HG03139 (cell line): ENCODE data around the gene SLC6A5.

Experiments used
- ATAC-seq: cut with Tn5 transposase; IDR thresholded peaks from one replicate; pipeline ENCODE4 v1.9.1; 2021; ENCODE audit not compliant: unreplicated experiment

Gene SLC6A5

GRCh38 chr11:20618083-20618482 lies 18.7 kb downstream of the SLC6A5 start:
- no peak for ATAC-seq

- no peak for ATAC-seq
These were observed 21.6 kb downstream of the SLC6A5 start for GRCh38 chr11:20620988-20621387.

DNA sequence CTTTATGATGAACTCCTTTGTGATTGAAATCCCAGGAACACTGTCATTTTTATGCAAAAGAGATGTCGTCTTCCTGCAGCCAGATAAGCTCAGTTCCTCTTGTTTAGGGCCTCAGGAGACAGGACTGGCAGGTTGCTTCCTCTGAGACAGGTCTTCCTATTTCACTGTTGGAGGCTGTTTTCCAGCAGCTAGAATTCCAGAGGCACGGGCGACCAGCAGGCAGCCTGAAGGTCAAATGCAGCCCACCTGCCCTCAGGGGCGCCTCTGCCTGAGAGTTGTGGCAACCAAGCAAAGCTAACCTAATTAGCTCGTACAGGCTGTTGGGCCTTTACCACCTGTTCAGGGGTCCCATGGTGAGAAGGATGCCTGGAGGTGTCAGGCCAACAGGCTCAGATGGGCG lies 22.3 kb downstream of the SLC6A5 start:
- ATAC-seq = no peak

DNA sequence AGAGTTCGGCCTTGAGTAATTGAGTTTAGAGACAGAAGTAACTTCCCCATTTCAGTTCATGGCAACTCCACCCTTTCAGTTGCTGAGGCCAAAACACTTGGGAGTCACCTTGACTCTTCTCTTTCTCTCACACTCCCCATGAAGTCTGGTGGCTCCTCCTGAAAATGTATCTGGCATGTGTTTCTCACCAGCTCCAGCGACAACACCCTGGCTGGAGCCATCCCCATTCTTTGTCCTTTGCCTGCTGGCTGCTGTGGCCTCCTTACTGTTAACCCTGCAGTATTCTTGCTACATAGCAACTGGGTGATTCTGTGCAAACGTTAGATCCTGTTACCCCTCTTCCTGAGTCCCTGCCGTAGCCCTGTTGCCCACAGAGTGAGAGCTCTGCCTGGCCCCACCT lies 23.8 kb downstream of the SLC6A5 start:
- ATAC-seq = no peak

GRCh38 chr11:20626279-20626678 lies 26.9 kb downstream of the SLC6A5 start:
- ATAC-seq = no peak

- no peak for ATAC-seq
These were observed 27.6 kb downstream of the SLC6A5 start for GRCh38 chr11:20627026-20627425.

- no peak for ATAC-seq
These were observed 28.3 kb downstream of the SLC6A5 start for GRCh38 chr11:20627701-20628100.

GRCh38 chr11:20631519-20632168 lies 32.2 kb downstream of the SLC6A5 start:
- ATAC-seq = no peak

- no peak for ATAC-seq
These were observed 32.7 kb downstream of the SLC6A5 start for GRCh38 chr11:20632169-20632532.

DNA sequence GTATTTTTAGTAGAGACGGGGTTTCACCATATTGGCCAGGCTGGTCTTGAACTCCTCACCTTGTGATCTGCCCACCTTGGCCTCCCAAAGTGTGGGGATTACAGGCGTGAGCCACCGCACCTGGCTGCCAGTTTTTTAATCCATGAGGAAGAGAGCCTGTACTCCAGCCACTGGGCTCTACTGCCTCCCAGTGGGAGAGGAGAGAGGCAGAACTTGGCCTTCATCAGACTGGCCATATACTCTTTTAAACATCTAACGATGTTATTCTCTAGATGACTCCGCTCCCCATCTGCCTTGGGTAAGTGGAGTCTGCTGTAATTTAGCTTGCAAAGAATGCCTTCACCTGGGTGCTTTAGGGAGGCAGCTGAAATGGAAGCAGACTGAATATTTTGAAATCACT lies 34.6 kb downstream of the SLC6A5 start:
- no peak for ATAC-seq

DNA sequence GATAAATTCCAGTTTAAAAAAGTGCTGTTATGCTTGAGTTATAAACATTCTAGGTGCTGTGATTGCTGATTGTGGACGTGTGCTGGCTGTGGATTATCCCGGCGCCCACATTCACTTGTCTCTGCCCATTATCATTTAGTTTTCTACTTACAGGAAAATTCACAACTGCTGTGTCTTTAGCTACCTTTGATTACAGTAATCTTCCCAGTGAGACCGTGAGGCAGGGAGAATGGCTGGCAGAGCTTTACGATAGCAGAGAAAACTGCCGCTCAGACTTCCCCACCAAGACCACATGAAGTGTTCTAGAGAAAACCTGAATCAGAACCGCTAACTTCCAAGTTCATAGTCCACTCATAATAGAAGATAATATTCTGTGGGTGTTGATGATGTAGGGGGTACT lies 35.4 kb downstream of the SLC6A5 start:
- no peak for ATAC-seq

- ATAC-seq = no peak
These were observed 38.7 kb downstream of the SLC6A5 start for GRCh38 chr11:20638074-20638473.

- no peak for ATAC-seq
These were observed 40.3 kb downstream of the SLC6A5 start for GRCh38 chr11:20639688-20640087.

DNA sequence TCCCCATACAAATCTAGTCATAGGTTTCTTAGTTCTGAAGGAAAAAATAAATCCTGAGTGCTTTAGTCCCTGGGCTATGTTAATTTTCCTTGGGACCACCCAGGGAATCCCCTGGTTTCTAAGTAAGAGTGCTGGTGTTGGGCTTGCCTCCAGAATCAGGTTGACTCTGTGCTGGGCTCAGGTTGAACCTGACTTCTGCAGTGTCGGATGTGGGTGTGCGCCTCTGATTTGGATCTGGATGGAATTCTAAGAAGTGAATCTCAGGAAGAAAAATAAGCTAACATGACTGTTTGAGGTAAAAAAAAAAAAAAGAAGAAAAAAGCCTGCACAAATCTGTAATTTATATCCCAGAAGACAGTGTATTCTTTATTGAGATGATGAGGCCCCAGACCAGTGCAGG lies 41.0 kb downstream of the SLC6A5 start:
- ATAC-seq = no peak

DNA sequence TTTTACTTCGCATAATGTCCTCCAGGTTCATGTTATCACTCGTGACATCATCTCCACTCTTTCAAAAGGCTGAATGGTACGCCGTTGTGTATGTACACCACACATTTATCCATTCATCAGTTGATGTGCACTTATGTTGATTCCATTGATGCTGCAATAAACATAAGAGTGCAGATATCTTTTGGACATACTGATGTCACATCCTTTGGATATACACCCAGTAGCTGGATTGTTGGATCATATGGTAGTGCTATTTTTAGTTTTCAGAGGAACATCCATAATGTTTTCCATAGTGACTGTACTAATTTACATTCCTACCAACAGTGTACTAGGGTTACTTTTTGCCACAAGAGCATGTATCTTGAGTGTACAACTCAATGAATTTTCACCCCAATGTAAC lies 45.0 kb downstream of the SLC6A5 start:
- ATAC-seq = no peak

DNA sequence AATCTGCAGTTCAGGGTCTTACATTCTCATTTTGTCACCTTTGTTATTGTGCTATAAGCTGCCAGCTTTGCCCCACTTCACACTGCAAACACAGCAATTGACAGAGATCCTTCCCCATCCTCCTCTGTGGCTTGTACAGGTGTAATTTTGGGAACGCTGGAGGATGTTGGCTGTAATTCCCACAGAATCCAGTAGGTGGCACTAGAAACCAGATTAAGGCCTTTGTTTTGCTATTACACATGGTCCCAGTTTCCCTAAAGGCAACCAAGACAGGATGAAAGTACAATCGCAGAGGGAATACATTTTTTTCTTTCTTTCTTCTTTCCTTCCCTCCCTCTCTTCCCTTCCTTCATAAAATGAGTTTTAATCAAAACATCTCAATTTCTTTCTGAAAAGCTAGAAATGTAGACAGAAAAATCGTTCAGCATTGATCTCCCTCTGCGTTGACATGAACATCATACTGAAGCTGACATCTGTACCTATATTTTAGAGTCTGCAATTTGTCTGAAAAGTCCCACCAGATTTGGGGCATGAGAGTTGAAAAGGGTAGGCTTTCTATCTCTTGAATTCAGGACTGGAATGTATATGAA lies 48.7 kb downstream of the SLC6A5 start:
- ATAC-seq = peak; percentile 50

DNA sequence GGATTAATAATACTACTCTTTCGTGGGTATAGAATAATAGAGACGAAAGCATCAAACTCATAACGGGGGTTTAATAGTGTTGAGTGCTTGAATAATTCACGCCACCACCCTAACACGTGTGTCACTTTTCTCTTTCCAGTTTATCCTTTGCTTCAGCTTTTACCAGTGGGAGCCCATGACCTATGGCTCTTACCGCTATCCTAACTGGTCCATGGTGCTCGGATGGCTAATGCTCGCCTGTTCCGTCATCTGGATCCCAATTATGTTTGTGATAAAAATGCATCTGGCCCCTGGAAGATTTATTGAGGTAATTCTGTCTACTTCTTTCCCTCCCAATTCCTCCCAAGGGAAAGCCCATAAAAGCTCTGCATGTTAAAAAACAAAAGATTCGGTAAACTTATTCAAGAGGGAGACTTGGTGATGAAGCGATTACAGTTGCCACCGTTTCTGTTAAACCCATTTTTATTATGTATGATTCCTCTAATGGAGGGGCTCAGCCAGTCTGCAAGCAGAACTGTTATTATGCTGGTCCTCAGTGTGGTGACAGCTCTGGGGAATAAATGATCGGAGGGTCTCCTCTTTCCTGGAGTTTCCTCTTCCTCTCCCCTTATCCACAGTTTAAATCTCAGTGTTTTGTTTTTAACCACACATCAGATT lies 52.9 kb downstream of the SLC6A5 start:
- ATAC-seq = no peak

GRCh38 chr11:20654038-20654437 lies 54.6 kb downstream of the SLC6A5 start:
- ATAC-seq = no peak

GRCh38 chr11:20656901-20657300 lies 57.5 kb downstream of the SLC6A5 start:
- ATAC-seq = no peak

GRCh38 chr11:20658135-20658534 lies 58.7 kb downstream of the SLC6A5 start:
- no peak for ATAC-seq

GRCh38 chr11:20661445-20661844 lies 62.0 kb downstream of the SLC6A5 start:
- ATAC-seq = no peak

DNA sequence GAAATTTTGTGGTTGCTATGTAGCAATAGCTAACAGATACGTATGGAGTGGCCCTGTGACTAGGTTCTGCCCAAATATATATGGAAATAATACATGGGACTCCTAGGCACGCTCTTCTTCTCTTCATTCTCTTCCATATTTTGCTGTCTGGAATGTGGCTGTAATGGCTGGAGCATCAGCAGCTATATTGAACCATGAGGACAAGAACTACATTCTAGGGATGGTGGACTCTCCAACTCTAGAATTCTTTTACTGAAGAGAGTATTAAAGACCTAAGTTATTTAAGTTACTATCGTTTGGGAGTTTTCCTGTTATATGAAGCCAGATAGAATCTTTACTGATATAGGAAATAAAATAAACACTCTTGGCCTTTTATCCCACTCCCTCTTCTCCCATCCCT lies 62.4 kb downstream of the SLC6A5 start:
- no peak for ATAC-seq
